K562 (cell line): ENCODE measurements around the gene IL24. TPM values are rescaled to one million over a fixed set of nuclear protein-coding genes. Genes with fewer than 3 reads are reported as not detected.

Experiments
- ATAC-seq: fragments of 200-7000 bp; cut with Tn5 transposase; 3 replicates; pipeline ENCODE4 v1.9.1; 2020; ENCODE audit warnings: moderate library complexity
- BruUV-seq: library from RNA; stranded (reverse); fragments of 400-500 nt; replicated peaks from 2 replicates; lab custom pipeline; 2021; lab: Mats Ljungman, UMichigan
- CTCF ChIA-PET: fragments of 300-600 bp; formaldehyde crosslinking; extraction: SDS; loops from one replicate; lab custom pipeline; 2021; ENCODE audit warnings: low intra/inter-chr PET ratio; lab: Yijun Ruan, JAX
- POLR2A ChIA-PET: fragments of 300-600, 350-650 bp; sonication (Branson Sonifier 250); formaldehyde crosslinking; extraction: SDS; loops from one replicate; lab custom pipeline; 2021; ENCODE audit warnings: antibody characterized with exemption, inconsistent platforms; lab: Yijun Ruan, JAX
- DNase-seq, 4 experiments: peaks; one replicate each; pipeline versions ENCODE4 v3.0.0 to v3.0.0-alpha.2; 2011 to 2018; ENCODE audit warnings: low spot score in 3 of 4, mixed read lengths in 3 of 4; ENCODE audit errors: extremely low read depth in 1 of 4
- FAIRE-seq: peaks from 2 replicates; lab custom pipeline; 2011; peaks lifted over from hg19 to GRCh38; lab: Jason Lieb, UNC
- H2AFZ ChIP-seq: 2 replicates; pipeline ENCODE4 v1.6.0; 2011; ENCODE audit warnings: low read depth, low read length, control low read depth, inconsistent platforms
- H3K27ac ChIP-seq: fragments of 200-600 bp; 3 replicates; pipeline ENCODE4 v1.8.0; 2011; ENCODE audit warnings: low read depth, mild to moderate bottlenecking, control low read depth, inconsistent platforms, low read length, moderate library complexity, mixed read lengths; ENCODE audit errors: extremely low read depth
- H3K27me3 ChIP-seq, 2 experiments: fragments of 300-600 bp in 1 of 2; 2 replicates in 1 of 2; 3 replicates in 1 of 2; pipeline versions ENCODE4 v1.6.0 to v1.8.0; 2011; ENCODE audit warnings: inconsistent platforms in 2 of 2, low read length in 2 of 2, mild to moderate bottlenecking in 1 of 2, mixed read lengths in 1 of 2, moderate library complexity in 1 of 2; ENCODE audit not compliant: control insufficient read depth in 2 of 2, insufficient read depth in 2 of 2
- H3K36me3 ChIP-seq: fragments of 300-600 bp; 3 replicates; pipeline ENCODE4 v1.8.0; 2011; ENCODE audit warnings: mild to moderate bottlenecking, low read length, inconsistent platforms; ENCODE audit not compliant: control insufficient read depth, insufficient read depth
- H3K4me1 ChIP-seq, 2 experiments: fragments of 200-600 bp in 1 of 2; replicated peaks in 1 of 2; 2 replicates in 1 of 2; 3 replicates in 1 of 2; pipeline versions ENCODE4 v1.5.1 to v1.8.0; 2011; ENCODE audit warnings: inconsistent platforms in 2 of 2, low read length in 2 of 2, mild to moderate bottlenecking in 1 of 2, mixed read lengths in 1 of 2, moderate library complexity in 1 of 2; ENCODE audit not compliant: control insufficient read depth in 2 of 2, insufficient read depth in 2 of 2
- H3K4me2 ChIP-seq: 2 replicates; pipeline ENCODE4 v1.6.1; 2011; ENCODE audit warnings: low read length, control low read depth, inconsistent platforms, mixed read lengths; ENCODE audit not compliant: insufficient read depth
- H3K4me3 ChIP-seq: fragments of 200-600 bp; sonication (generic), shearing (Covaris generic); 2 replicates; pipeline ENCODE4 v1.5.1; 2016; ENCODE audit warnings: control low read depth, inconsistent platforms
- H3K79me2 ChIP-seq: fragments of 200-600 bp; 3 replicates; pipeline ENCODE4 v1.8.0; 2011; ENCODE audit warnings: low read length, inconsistent platforms; ENCODE audit not compliant: control insufficient read depth, insufficient read depth
- H3K9ac ChIP-seq, 2 experiments: 2 replicates each; pipeline versions ENCODE4 v1.6.0 to v1.6.1; 2011; ENCODE audit warnings: low read depth in 2 of 2, low read length in 2 of 2, control low read depth in 1 of 2, inconsistent platforms in 1 of 2, mild to moderate bottlenecking in 1 of 2, mixed read lengths in 1 of 2; ENCODE audit not compliant: insufficient read depth in 1 of 2
- H3K9me1 ChIP-seq: one replicate; pipeline ENCODE4 v1.6.0; 2011; ENCODE audit warnings: inconsistent platforms, mild to moderate bottlenecking, low read length, moderate library complexity; ENCODE audit not compliant: control insufficient read depth, insufficient read depth
- H3K9me3 ChIP-seq: replicated peaks from 2 replicates; pipeline ENCODE4 v1.5.1; 2011; ENCODE audit warnings: low read depth, low read length, inconsistent platforms; ENCODE audit not compliant: control insufficient read depth, insufficient read depth
- H4K20me1 ChIP-seq: replicated peaks from 2 replicates; pipeline ENCODE4 v1.6.1; 2011; ENCODE audit warnings: low read length, inconsistent platforms, mixed read lengths; ENCODE audit not compliant: control insufficient read depth, insufficient read depth
- CEBPG ChIP-seq, 3 experiments: fragments of 200-800 bp in 1 of 3; sonication (Bioruptor generic) in 1 of 3; sonication (generic) in 1 of 3; formaldehyde crosslinking in 1 of 3; IDR thresholded peaks in 2 of 3; conservative IDR thresholded peaks in 1 of 3; 2 replicates each; pipeline versions ENCODE4 v1.6.1 to v1.8.0; 2016 to 2022; ENCODE audit warnings: missing compliant biosample characterization in 2 of 3, missing genetic modification characterization in 2 of 3, mild to moderate bottlenecking in 1 of 3, missing genetic modification reagents in 1 of 3
- CEBPZ ChIP-seq: fragments of 150-350 bp; IDR thresholded peaks from 2 replicates; pipeline ENCODE4 v1.6.1; 2014; ENCODE audit warnings: low read depth, mild to moderate bottlenecking, low read length, borderline replicate concordance
- CTCF ChIP-seq, 3 experiments: IDR thresholded peaks in 2 of 3; conservative IDR thresholded peaks in 1 of 3; 2 replicates each; pipeline ENCODE4 v1.5.1; 2011 to 2012; ENCODE audit warnings: low read length in 3 of 3, mild to moderate bottlenecking in 3 of 3, control low read depth in 2 of 3, improper control_type of control experiment in 1 of 3, inconsistent platforms in 1 of 3, low read depth in 1 of 3, mixed read lengths in 1 of 3, moderate library complexity in 1 of 3; ENCODE audit not compliant: insufficient read depth in 2 of 3
- HIVEP1 ChIP-seq: fragments of 250-450 bp; sonication (Bioruptor Pico); IDR thresholded peaks from 2 replicates; pipeline ENCODE4 v1.4.0; 2020; ENCODE audit warnings: mild to moderate bottlenecking
- MBD1 ChIP-seq: fragments of 250-450 bp; sonication (Bioruptor Pico); IDR thresholded peaks from 2 replicates; pipeline ENCODE4 v1.8.0; 2022; ENCODE audit warnings: inconsistent platforms
- TRIM24 ChIP-seq, 2 experiments: fragments of 450-650 bp; IDR thresholded peaks; 2 replicates each; pipeline ENCODE4 v1.6.1; 2016
- ZSCAN32 ChIP-seq: fragments of 450-650 bp; formaldehyde crosslinking; IDR thresholded peaks from 2 replicates; pipeline ENCODE4 v1.4.0; 2020; ENCODE audit warnings: mild to moderate bottlenecking, moderate library complexity
- WGBS: fragments of 100-300 bp; shearing (Covaris generic); methylation state at CpG from one replicate; pipeline ENCODE4 v1.1.6; 2016; ENCODE audit warnings: low coverage, mixed read lengths; ENCODE audit not compliant: insufficient coverage; ENCODE audit errors: missing lambda C conversion rate; 5-methylcytosine and 5-hydroxymethylcytosine counted together
- in situ Hi-C: fragments of 300-500 bp; cut with MboI; formaldehyde crosslinking; loops from 4 replicates; pipeline ENCODE4 v1.15.0; 2018; ENCODE audit warnings: inconsistent platforms, mixed read lengths
- intact Hi-C: fragments of 100-400 bp; cut with micrococcal nuclease; formaldehyde crosslinking; loops from 2 replicates; pipeline ENCODE4 v1.14.2; 2022
- polyA plus RNA-seq, 8 experiments: library from polyadenylated mRNA; depleted of rRNA in 4 of 8; stranded (reverse) in 5 of 8; unstranded in 3 of 8; fragments of >200 nt; fragmentation: Nextera tagmentation in 2 of 8; fragmentation: Illumina TruSeq in 1 of 8; extraction: Ambion mirVana in 2 of 8; extraction: Trizol in 1 of 8; gene quantifications; 2 replicates each; pipeline versions ENCODE4 v1.2.1 to v1.2.3, GENCODE V29; 2011 to 2014; ENCODE audit warnings: inconsistent platforms in 1 of 8, missing spikeins in 1 of 8
- total RNA-seq, 7 experiments: library from RNA; depleted of rRNA in 6 of 7; stranded (reverse); fragments of >200 nt in 6 of 7; fragmentation: Illumina TruSeq in 2 of 7; extraction: Trizol in 2 of 7; gene quantifications; 2 replicates each; pipeline versions ENCODE4 v1.2.1 to v1.2.3, GENCODE V29; 2011 to 2021; ENCODE audit warnings: low replicate concordance in 1 of 7

Gene IL24
- total and polyA plus RNA-seq, 9 of the 15 experiments (the other 6 are each of a cell fraction or from before 2014, with no cell fraction given), result 0.04 to 0.19 TPM; not detected in 7

- H4K20me1 ChIP-seq, result no peaks in the 10 kb centered on the region
- H3K9me3 ChIP-seq, result no peaks in the 10 kb centered on the region
- no peak overlapping the region for H3K4me3 ChIP-seq
- in situ Hi-C loops, result no loop called here
- FAIRE-seq (no peak), DNase-seq (no peak)
- no peak overlapping the region for H3K9ac ChIP-seq
- POLR2A ChIA-PET, result interaction anchor here (1.5 kb wide), 1 partner anchor 48 kb away, joined by 4 read pairs; no protein-coding TSS in a partner anchor
- no TSS peak for BruUV-seq
- H3K4me1 ChIP-seq, result no peaks in the 10 kb centered on the region
- H3K27ac ChIP-seq, result no peak overlapping the region
- TF ChIP-seq HIVEP1 (CRISPR knock-in tag) (no peak), CTCF (IDR thresholded peaks at IDR 0.05 in 2 of 3, conservative IDR thresholded peaks at IDR 0.05 in 1 of 3; ENCODE audit: insufficient read depth in 2 of 3, low read depth in 1 of 3, low read length in 3 of 3) (0 out of 6 replicates have a peak, but pooled peaks of 1 of the 3 experiments have one; percentile 36)
- TF ChIP-seq, all 486 proteins: peak for 1
- ATAC-seq, result no peak
- CTCF ChIA-PET, result no interaction called here
- no peaks in the 10 kb centered on the region for H3K9me1 ChIP-seq
- peaks cover 10 to 12% of the 10 kb centered on the region in 2 experiments; a peak in 3 of 5 replicates for H3K27me3 ChIP-seq
- H3K4me2 ChIP-seq, result no peak overlapping the region
- 0% methylated on average over 3 of the region's 3 CpGs for WGBS
- H3K79me2 ChIP-seq, result no peaks in the 10 kb centered on the region
- H2AFZ ChIP-seq, result no peak overlapping the region
- intact Hi-C loops, result no loop called here
- H3K36me3 ChIP-seq, result no peaks in the 10 kb centered on the region
These were observed 14.7 kb upstream of the IL24 start for GRCh38 chr1:206882555-206882954.

- intact Hi-C loops (no loop called here), in situ Hi-C loops (no loop called here)
- no peak for TF ChIP-seq MBD1
- TF ChIP-seq ZSCAN32, result no peak
- TF ChIP-seq TRIM24 (IDR thresholded peaks at IDR 0.05), result peak in 1 of 2 experiments; percentile 38; a peak in 1 of 4 replicates
- no peak for TF ChIP-seq CEBPG (CRISPR knock-in tag; IDR thresholded peaks at IDR 0.05)
- TF ChIP-seq CEBPG (tag; conservative IDR thresholded peaks at IDR 0.05 in 1 of 2, IDR thresholded peaks at IDR 0.05 in 1 of 2), result peak; percentile 54 to 86; a peak in 3 of 4 replicates
- no peak for TF ChIP-seq CEBPZ
- ChIA-PET CTCF (no interaction called here), POLR2A (interaction anchor here (0.7 to 1.5 kb wide), 3 partner anchors 10 to 55 kb away, joined by 3 to 6 read pairs (median 4); no protein-coding TSS in a partner anchor)
- Histone ChIP-seq H3K36me3 (no peaks in the 10 kb centered on the region), H4K20me1 (no peaks in the 10 kb centered on the region), H3K27me3 (peaks cover 12 to 13% of the 10 kb centered on the region in 2 experiments; a peak in 4 of 5 replicates), H3K9me1 (no peaks in the 10 kb centered on the region), H3K4me1 (no peaks in the 10 kb centered on the region), H3K27ac (no peak overlapping the region), H2AFZ (no peak overlapping the region), H3K4me3 (no peak overlapping the region), H3K9me3 (no peaks in the 10 kb centered on the region), H3K4me2 (no peak overlapping the region), H3K79me2 (no peaks in the 10 kb centered on the region), H3K9ac (no peak overlapping the region)
- FAIRE-seq, result no peak
- BruUV-seq, result no TSS peak
- WGBS, result 4% methylated on average over 1 of the region's 1 CpG
- no peak for DNase-seq
- ATAC-seq, result no peak
These were observed 14.1 kb upstream of the IL24 start for GRCh38 chr1:206883160-206883559.
